Natural killer cell (primary cell): Measurements from ENCODE around the gene LCA5L. TPM values are rescaled to one million over a fixed set of nuclear protein-coding genes. Genes with fewer than 3 reads are reported as not detected.

Experiments
- ATAC-seq, 3 donors: fragments of 150-1000 bp in 2 of 3; fragments of 200-7000 bp in 1 of 3; cut with Tn5 transposase; 1 replicate in 1 of 3; 2 replicates in 2 of 3; pipeline ENCODE4 v1.10.0; 2021; ENCODE audit warnings: mild to moderate bottlenecking in 2 of 3, moderate library complexity in 2 of 3
- DNase-seq, 2 donors: peaks; one replicate each; pipeline versions ENCODE4 v3.0.0 to v3.0.0-alpha.2; 2013 to 2021; ENCODE audit warnings: mixed read lengths in 1 of 2
- H3K27ac ChIP-seq: one replicate; pipeline ENCODE4 v1.5.1; 2013; ENCODE audit warnings: mild to moderate bottlenecking, low read length
- H3K27me3 ChIP-seq: one replicate; pipeline ENCODE4 v1.6.1; 2013; ENCODE audit warnings: low read length; ENCODE audit not compliant: control insufficient read depth, insufficient read depth
- H3K36me3 ChIP-seq: one replicate; pipeline ENCODE4 v1.6.1; 2013; ENCODE audit warnings: low read length; ENCODE audit not compliant: control insufficient read depth, insufficient read depth
- H3K4me1 ChIP-seq: one replicate; pipeline ENCODE4 v1.6.1; 2013; ENCODE audit warnings: low read length; ENCODE audit not compliant: control insufficient read depth, insufficient read depth
- H3K4me3 ChIP-seq: one replicate; pipeline ENCODE4 v1.5.1; 2013; ENCODE audit warnings: low read length
- H3K9me3 ChIP-seq: one replicate; pipeline ENCODE4 v1.6.1; 2013; ENCODE audit warnings: low read length; ENCODE audit not compliant: control insufficient read depth, insufficient read depth
- H3K27ac Mint-ChIP-seq, 2 donors: one replicate each; pipeline ENCODE4 v1.8.0; 2022; ENCODE audit warnings: mild to moderate bottlenecking in 2 of 2, mixed read lengths in 2 of 2, moderate library complexity in 1 of 2
- H3K27me3 Mint-ChIP-seq, 2 donors: one replicate each; pipeline ENCODE4 v1.8.0; 2022; ENCODE audit warnings: low read depth in 2 of 2, mixed read lengths in 2 of 2
- H3K36me3 Mint-ChIP-seq: one replicate; pipeline ENCODE4 v1.8.0; 2022; ENCODE audit warnings: mixed read lengths
- H3K4me1 Mint-ChIP-seq, 2 donors: one replicate each; pipeline ENCODE4 v1.8.0; 2022; ENCODE audit warnings: mixed read lengths in 2 of 2
- H3K4me3 Mint-ChIP-seq: one replicate; pipeline ENCODE4 v1.8.0; 2022; ENCODE audit warnings: mild to moderate bottlenecking, moderate library complexity, mixed read lengths
- H3K9me3 Mint-ChIP-seq, 2 donors: one replicate each; pipeline ENCODE4 v1.8.0; 2022; ENCODE audit warnings: mixed read lengths in 2 of 2
- WGBS: methylation state at CpG from one replicate; pipeline ENCODE4 v1.1.7; 2013; ENCODE audit warnings: missing lambda C conversion rate; ENCODE audit not compliant: insufficient coverage; 5-methylcytosine and 5-hydroxymethylcytosine counted together
- intact Hi-C: fragments of 100-400 bp; cut with micrococcal nuclease; formaldehyde crosslinking; loops from one replicate; pipeline ENCODE4 v1.14.2; 2022
- total RNA-seq, 4 donors: library from RNA; stranded (reverse); fragments of 120-200 nt in 1 of 4; gene quantifications; one replicate each; pipeline versions ENCODE4 v1.2.3 to v1.2.4, GENCODE V29; 2013 to 2022
- TF ChIP-seq, protein P1 (sequence below): fragments of 200-600 bp; IDR thresholded peaks from one replicate; pipeline ENCODE4 v1.8.0; 2022; ENCODE audit warnings: antibody characterized with exemption

The LCA5L gene
- total RNA-seq, 3 donors from 2014 or later (not counting 1 experiment from before 2014, with no cell fraction given), result 0.14 to 0.84 TPM; not detected in 1

DNA sequence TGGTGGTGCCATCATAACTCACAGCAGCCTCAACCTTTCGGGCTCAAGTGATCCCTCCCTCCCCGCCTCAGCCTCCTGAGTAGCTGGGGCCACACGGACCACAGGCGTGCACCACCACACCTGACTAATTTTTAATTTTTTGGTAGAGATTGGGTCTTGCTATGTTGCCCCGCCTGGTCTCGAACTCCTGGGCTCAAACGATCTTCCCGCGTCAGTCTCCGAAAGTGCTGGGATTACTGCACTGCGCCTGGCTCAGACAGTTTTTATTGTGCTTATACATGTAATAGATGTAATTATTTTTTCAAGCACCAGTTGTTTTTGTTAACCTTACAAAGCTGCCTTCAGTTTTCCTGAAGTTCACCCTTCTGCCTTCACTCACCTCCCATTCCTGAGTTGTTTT lies 58.7 kb downstream of the LCA5L start:
- intact Hi-C loops, result loop anchor here (5.0 kb wide), 1 partner anchor 655 kb away; no protein-coding TSS in a partner anchor
- Mint-ChIP-seq H3K36me3 (no peaks in the 10 kb centered on the region), H3K27me3 (no peaks in the 10 kb centered on the region), H3K4me3 (peak overlapping the region; percentile 92), H3K27ac (peak overlapping the region in 1 of 2 donors; percentile 81), H3K4me1 (peaks cover 20 to 25% of the 10 kb centered on the region in 2 donors), H3K9me3 (no peaks in the 10 kb centered on the region)
- peaks cover 32% of the 10 kb centered on the region for H3K4me1 ChIP-seq
- no peaks in the 10 kb centered on the region for H3K27me3 ChIP-seq
- 98% methylated on average over 10 of the region's 11 CpGs for WGBS
- H3K9me3 ChIP-seq, result no peaks in the 10 kb centered on the region
- TF ChIP-seq, protein P1, sequence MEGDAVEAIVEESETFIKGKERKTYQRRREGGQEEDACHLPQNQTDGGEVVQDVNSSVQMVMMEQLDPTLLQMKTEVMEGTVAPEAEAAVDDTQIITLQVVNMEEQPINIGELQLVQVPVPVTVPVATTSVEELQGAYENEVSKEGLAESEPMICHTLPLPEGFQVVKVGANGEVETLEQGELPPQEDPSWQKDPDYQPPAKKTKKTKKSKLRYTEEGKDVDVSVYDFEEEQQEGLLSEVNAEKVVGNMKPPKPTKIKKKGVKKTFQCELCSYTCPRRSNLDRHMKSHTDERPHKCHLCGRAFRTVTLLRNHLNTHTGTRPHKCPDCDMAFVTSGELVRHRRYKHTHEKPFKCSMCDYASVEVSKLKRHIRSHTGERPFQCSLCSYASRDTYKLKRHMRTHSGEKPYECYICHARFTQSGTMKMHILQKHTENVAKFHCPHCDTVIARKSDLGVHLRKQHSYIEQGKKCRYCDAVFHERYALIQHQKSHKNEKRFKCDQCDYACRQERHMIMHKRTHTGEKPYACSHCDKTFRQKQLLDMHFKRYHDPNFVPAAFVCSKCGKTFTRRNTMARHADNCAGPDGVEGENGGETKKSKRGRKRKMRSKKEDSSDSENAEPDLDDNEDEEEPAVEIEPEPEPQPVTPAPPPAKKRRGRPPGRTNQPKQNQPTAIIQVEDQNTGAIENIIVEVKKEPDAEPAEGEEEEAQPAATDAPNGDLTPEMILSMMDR, result no peak
- peak in 1 of 2 donors; percentile 10 for DNase-seq
- H3K4me3 ChIP-seq, result no peak overlapping the region
- peaks cover 2% of the 10 kb centered on the region for H3K36me3 ChIP-seq
- no peak for ATAC-seq
- H3K27ac ChIP-seq, result no peak overlapping the region

DNA sequence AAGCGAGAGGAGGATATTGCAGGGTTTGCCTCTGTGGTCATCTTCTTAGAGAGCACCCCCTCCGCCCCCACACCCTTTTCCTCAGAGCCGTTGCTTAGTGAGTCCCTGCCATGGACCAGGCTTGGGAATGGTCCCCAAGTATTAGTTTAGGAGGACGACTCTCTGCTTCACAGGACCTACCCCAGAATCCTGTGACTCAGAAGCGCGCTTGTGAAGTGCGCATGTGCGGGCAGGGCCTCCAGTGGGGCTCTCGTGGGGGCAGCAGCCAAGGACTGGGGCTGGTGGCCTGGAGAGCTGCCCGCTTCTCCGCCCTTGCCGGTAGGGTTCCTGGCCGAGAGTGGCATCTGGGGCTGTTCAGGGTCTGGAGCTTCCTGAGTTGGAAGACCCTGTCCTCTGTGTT lies 59.4 kb downstream of the LCA5L start:
- intact Hi-C loops, result loop anchor here (5.0 kb wide), 1 partner anchor 654 kb away; no protein-coding TSS in a partner anchor
- peak in 1 of 3 donors; percentile 15 for ATAC-seq
- H3K9me3 Mint-ChIP-seq, result no peaks in the 10 kb centered on the region

DNA sequence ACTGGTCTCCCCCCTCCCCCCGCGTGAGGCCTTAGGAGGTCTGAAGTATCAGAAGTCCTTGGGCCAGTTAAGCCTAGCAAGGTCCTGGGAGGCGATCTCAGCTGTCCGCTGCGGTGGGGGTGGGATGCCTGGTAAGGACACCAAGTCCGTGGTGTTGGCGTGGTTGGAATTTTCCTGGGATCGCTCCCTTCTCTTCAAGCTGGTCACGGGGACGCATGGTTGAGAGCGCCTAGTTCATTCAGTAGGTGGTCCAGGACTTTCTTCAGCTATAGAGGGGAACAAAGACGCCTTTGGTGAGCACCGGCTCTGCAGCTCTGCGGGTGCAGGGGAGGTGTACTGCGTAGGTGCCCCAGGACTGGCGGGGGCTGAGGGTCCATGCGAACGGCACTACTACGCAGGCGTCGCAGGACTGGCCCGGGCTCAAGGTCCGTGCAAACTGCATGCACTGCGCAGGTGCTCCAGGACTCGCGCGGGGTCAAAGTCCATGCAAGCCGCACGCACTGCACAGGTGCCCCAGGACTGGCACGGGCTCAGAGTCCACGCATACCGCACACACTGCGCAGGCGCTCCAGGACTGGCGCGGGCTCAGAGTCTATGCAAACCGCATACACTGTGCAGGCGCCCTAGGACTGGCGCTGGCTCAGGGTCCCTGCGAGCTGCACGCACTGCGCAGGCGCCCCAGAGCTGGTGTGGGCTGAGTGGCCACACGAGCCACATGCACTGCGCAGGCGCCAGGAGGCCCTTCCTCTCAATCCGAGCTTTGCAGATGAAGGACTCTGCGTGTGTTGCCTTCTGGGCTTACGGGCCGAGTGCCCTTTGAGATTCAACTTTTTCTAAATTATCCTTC lies 60.1 kb downstream of the LCA5L start:
- Mint-ChIP-seq H3K9me3 (no peaks in the 10 kb centered on the region), H3K27ac (peak overlapping the region; percentile 34 to 65), H3K27me3 (no peaks in the 10 kb centered on the region), H3K36me3 (no peaks in the 10 kb centered on the region), H3K4me3 (peak overlapping the region; percentile 67), H3K4me1 (peaks cover 28 to 31% of the 10 kb centered on the region in 2 donors)
- H3K9me3 ChIP-seq, result no peaks in the 10 kb centered on the region
- DNase-seq (peak; percentile 52 to 70), ATAC-seq (peak; percentile 59 to 78 (median 73))
- H3K4me3 ChIP-seq, result no peak overlapping the region
- 70% methylated on average over 50 of the region's 50 CpGs for WGBS
- intact Hi-C loops, result loop anchor here (5.0 kb wide), 1 partner anchor 653 kb away; no protein-coding TSS in a partner anchor
- H3K27me3 ChIP-seq, result no peaks in the 10 kb centered on the region
- peaks cover 39% of the 10 kb centered on the region for H3K4me1 ChIP-seq
- no peak overlapping the region for H3K27ac ChIP-seq
- TF ChIP-seq, protein P1, result no peak
- no peaks in the 10 kb centered on the region for H3K36me3 ChIP-seq

More for the DNA sequence above, 59.4 kb downstream of the LCA5L start:
- no peaks in the 10 kb centered on the region for H3K36me3 Mint-ChIP-seq
- H3K27me3 Mint-ChIP-seq, result no peaks in the 10 kb centered on the region
- H3K9me3 ChIP-seq, result no peaks in the 10 kb centered on the region
- peak overlapping the region; percentile 18 for H3K27ac ChIP-seq
- peak overlapping the region in 1 of 2 donors; percentile 65 for H3K27ac Mint-ChIP-seq
- peak in 1 of 2 donors; percentile 47 for DNase-seq
- H3K4me1 ChIP-seq, result peaks cover 33% of the 10 kb centered on the region
- no peak overlapping the region for H3K4me3 ChIP-seq
- H3K36me3 ChIP-seq, result no peaks in the 10 kb centered on the region
- no peaks in the 10 kb centered on the region for H3K27me3 ChIP-seq
- peak overlapping the region; percentile 67 for H3K4me3 Mint-ChIP-seq
- peaks cover 24 to 28% of the 10 kb centered on the region in 2 donors for H3K4me1 Mint-ChIP-seq
- 77% methylated on average over 12 of the region's 13 CpGs for WGBS
- TF ChIP-seq, protein P1, result no peak
